NCI-H2107 treated with DMSO at 0.1 percent for 48 hours (cell line): ENCODE results near the gene ITGAD.

Source experiments
- DNase-seq: peaks from one replicate; lab custom pipeline; 2025; ENCODE audit not compliant: unreplicated experiment; lab: John Stamatoyannopoulos, UW

The ITGAD gene

GRCh38 chr16:31474173-31474714 lies 81.1 kb downstream of the ITGAD start:
- DNase-seq, result no peak

GRCh38 chr16:31474773-31475738 lies 81.9 kb downstream of the ITGAD start:
- no peak for DNase-seq

GRCh38 chr16:31475946-31476302 lies 82.8 kb downstream of the ITGAD start:
- DNase-seq, result no peak
